HepG2 (cell line): ENCODE data around the gene TPM2. TPM values are rescaled to one million over a fixed set of nuclear protein-coding genes. Genes with fewer than 3 reads are reported as not detected.
A peak's percentile ranks its signal among the peaks of the same experiment; 100 is the strongest.

Source experiments
- BATF2 ChIP-seq: sonication (generic); formaldehyde crosslinking; IDR thresholded peaks from 2 replicates; pipeline ENCODE4 v1.8.0; 2022; ENCODE audit warnings: mild to moderate bottlenecking, missing genetic modification reagents, moderate library complexity
- CHD2 ChIP-seq: IDR thresholded peaks from 2 replicates; pipeline ENCODE4 v1.6.1; 2011; ENCODE audit warnings: low read depth, low read length, improper control_type of control experiment
- CSRNP1 ChIP-seq: sonication (generic); formaldehyde crosslinking; IDR thresholded peaks from 2 replicates; pipeline ENCODE4 v1.8.1; 2023; ENCODE audit warnings: mild to moderate bottlenecking, missing genetic modification reagents
- GATA4 ChIP-seq: sonication (generic); IDR thresholded peaks from 2 replicates; pipeline ENCODE4 v1.6.1; 2016; ENCODE audit warnings: antibody characterized with exemption, low read depth, borderline replicate concordance
- HMGXB4 ChIP-seq, 2 experiments: sonication (generic) in 1 of 2; formaldehyde crosslinking in 1 of 2; IDR thresholded peaks; 2 replicates each; pipeline versions ENCODE4 v1.4.0 to v1.6.1; 2018 to 2020; ENCODE audit warnings: missing genetic modification reagents in 2 of 2, borderline replicate concordance in 1 of 2, low read depth in 1 of 2, mild to moderate bottlenecking in 1 of 2, missing biosample characterization in 1 of 2
- NCOA2 ChIP-seq: sonication (generic); formaldehyde crosslinking; IDR thresholded peaks from 2 replicates; pipeline ENCODE4 v1.8.0; 2022; ENCODE audit warnings: inconsistent platforms
- ZMYM3 ChIP-seq: sonication (generic); formaldehyde crosslinking; IDR thresholded peaks from 2 replicates; pipeline ENCODE4 v1.5.1; 2020; ENCODE audit warnings: mild to moderate bottlenecking, missing genetic modification reagents
- ZNF124 ChIP-seq: sonication (generic); formaldehyde crosslinking; IDR thresholded peaks from 2 replicates; pipeline ENCODE4 v1.4.0; 2020; ENCODE audit warnings: missing genetic modification reagents
- ZNF20 ChIP-seq: sonication (generic); formaldehyde crosslinking; IDR thresholded peaks from 2 replicates; pipeline ENCODE4 v1.4.0; 2020; ENCODE audit warnings: mild to moderate bottlenecking, moderate library complexity, missing genetic modification reagents
- ZNF281 ChIP-seq: sonication (generic); formaldehyde crosslinking; IDR thresholded peaks from 2 replicates; pipeline ENCODE4 v1.4.0; 2020; ENCODE audit warnings: missing genetic modification reagents, borderline replicate concordance
- ZNF331 ChIP-seq: sonication (generic); formaldehyde crosslinking; IDR thresholded peaks from 2 replicates; pipeline ENCODE4 v1.4.0; 2020; ENCODE audit warnings: missing genetic modification reagents
- ZNF468 ChIP-seq: sonication (generic); formaldehyde crosslinking; IDR thresholded peaks from 2 replicates; pipeline ENCODE4 v1.8.0; 2022; ENCODE audit warnings: mild to moderate bottlenecking, moderate library complexity, missing genetic modification reagents
- polyA plus RNA-seq, 8 experiments: library from polyadenylated mRNA; depleted of rRNA in 3 of 8; stranded (reverse) in 7 of 8; unstranded in 1 of 8; fragments of >200 nt; fragmentation: Illumina TruSeq in 4 of 8; extraction: Trizol in 4 of 8; gene quantifications; 2 replicates each; pipeline versions ENCODE4 v1.2.1 to v1.2.3, GENCODE V29; 2011 to 2016; ENCODE audit warnings: low read depth in 4 of 8, missing spikeins in 1 of 8, mixed read lengths in 1 of 8; ENCODE audit not compliant: insufficient read depth in 1 of 8
- total RNA-seq, 5 experiments: library from RNA; depleted of rRNA; stranded (reverse); fragments of >200 nt; fragmentation: Illumina TruSeq; extraction: Trizol; gene quantifications; 2 replicates each; pipeline ENCODE4 v1.2.3, GENCODE V29; 2016; ENCODE audit warnings: low read depth in 1 of 5

Gene TPM2
- total and polyA plus RNA-seq, 2 of the 13 experiments (the other 11 are each of a cell fraction or from before 2014, with no cell fraction given), result 3.1 to 10.7 TPM

- TF ChIP-seq HMGXB4 (CRISPR knock-in tag; IDR thresholded peaks at IDR 0.05; ENCODE audit: borderline replicate concordance in 1 of 2, low read depth in 1 of 2) (0 out of 4 replicates have a peak, but pooled peaks of 1 of the 2 experiments have one; percentile 22), ZNF124 (no peak), ZMYM3 (CRISPR knock-in tag) (no peak), ZNF331 (no peak), ZNF468 (CRISPR knock-in tag) (no peak), ZNF20 (no peak), NCOA2 (CRISPR knock-in tag) (no peak), GATA4 (no peak), ZNF281 (peak; percentile 68), CHD2 (no peak), BATF2 (CRISPR knock-in tag) (no peak), CSRNP1 (CRISPR knock-in tag) (0 out of 2 replicates have a peak, but pooled peaks have one; percentile 43)
These were observed 39.2 kb downstream of the TPM2 start, which contains the start of gene SIT1 (continued) for GRCh38 chr9:35650341-35651158.
